GM23248 (cell line): ENCODE data around the gene DYRK1A.
"Not testable (repeated sequence)": the region's sequence is repeated elsewhere in the genome, so short reads cannot be mapped to it uniquely, and the experiment has no call there.

Experiments used
- EZH2 ChIP-seq: fragments of 200-600 bp; sonication (generic); IDR thresholded peaks from 2 replicates; pipeline ENCODE4 v1.6.1; 2018; ENCODE audit warnings: antibody characterized with exemption, mild to moderate bottlenecking; ENCODE audit not compliant: insufficient read depth, poor library complexity, severe bottlenecking
- EZH2phosphoT487 ChIP-seq: fragments of 200-600 bp; sonication (generic); IDR thresholded peaks from 2 replicates; pipeline ENCODE4 v1.6.1; 2018; ENCODE audit warnings: antibody characterized with exemption, moderate library complexity, mild to moderate bottlenecking, low read depth; ENCODE audit not compliant: insufficient read depth

- TF ChIP-seq EZH2, EZH2phosphoT487: not testable (repeated sequence)
Observed at GRCh38 chr21:37541128-37541527, 174.6 kb downstream of the DYRK1A start.
